ENCODE measurements around the gene PUS3.
"Not testable (repeated sequence)": the region's sequence is repeated elsewhere in the genome, so short reads cannot be mapped to it uniquely, and the experiment has no call there.

Gene PUS3

DNA sequence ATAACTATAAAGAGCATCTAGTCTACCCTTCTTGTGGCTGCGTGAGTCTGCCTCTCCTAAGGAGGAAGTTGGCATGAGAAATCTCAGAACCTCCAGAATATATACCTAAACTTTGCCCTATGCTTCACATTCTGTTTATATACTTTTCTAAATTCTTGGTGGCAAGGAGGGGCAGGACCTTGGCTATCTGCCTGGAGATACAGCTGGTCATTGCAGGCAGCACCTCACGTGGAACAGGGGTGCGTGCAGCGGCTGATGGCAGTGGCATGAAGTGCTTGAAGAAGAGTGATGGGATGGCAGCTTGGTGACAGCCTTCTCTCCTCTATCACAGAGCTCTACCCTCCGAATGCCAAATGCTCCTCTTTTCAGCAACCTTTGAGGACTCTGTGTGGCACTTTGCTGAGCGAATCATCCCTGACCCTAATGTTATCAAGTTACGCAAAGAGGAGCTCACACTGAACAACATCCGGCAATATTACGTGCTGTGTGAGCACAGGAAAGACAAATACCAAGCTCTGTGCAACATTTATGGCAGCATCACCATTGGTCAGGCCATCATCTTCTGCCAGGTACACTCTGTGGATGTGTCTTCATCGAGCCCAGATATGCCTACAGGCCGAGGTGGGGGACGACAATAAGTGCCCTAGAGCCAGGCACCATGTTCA is 13.8 kb upstream of the PUS3 start:
- DNase-seq (ENCODE audit: low spot score) = no peak

GRCh38 chr11:125914601-125915000 is 11.6 kb upstream of the PUS3 start:
- not testable (repeated sequence) for DNase-seq (ENCODE audit: low spot score)

DNA sequence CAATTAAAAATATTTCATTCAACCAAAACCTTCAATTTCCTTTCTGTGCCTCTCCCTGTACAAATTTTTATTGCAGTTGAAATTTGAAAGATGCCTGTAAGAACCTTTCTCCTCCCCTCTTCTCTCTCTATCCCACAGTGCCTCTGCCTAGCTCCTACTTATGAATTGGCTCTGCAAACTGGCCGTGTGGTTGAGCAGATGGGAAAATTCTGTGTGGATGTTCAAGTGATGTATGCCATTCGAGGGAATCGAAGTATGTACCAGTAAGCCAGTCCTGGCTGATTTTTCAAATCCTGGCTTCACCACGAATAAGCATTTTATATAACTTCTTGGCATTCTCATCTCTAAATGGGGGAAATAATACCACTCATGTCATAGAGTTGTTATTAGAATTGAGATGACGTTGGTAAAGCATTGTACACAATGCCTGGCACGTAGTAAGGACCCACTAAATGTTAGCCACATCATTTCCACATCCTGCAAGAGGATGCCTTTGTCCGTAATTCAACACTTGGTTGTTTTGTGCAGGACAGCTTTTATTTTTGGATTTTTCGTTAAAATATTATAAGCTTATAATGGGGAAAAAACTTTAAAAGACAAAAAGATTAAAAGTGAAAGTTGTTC is 7.3 kb upstream of the PUS3 start:
- no peak for DNase-seq (ENCODE audit: low spot score)

DNA sequence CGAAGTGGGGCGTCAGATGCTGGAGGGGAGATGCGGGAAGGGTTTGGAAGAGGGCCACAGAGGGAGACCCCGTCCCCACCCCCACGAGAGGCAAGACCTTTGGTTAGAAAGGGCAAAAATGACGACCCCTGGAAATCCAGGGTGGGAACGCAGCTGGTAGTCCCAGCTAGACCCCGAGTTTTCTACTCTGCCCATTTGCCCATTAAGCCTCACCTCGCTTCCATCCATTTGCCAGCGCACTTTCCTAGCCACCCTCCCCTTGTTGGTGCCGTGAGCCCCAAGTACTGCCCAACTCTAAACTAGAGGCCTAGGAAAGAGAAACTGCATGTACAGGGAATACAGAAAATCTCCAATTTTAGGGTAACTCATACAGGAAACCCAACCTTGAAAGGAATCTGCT is 1.7 kb upstream of the PUS3 start:
- no peak for DNase-seq (ENCODE audit: low spot score)

GRCh38 chr11:125903711-125904659 is 979 bp upstream of the PUS3 start, which contains the start of gene DDX25:
TSS of gene DDX25 (plus strand) at chr11:125904508. CDS start at chr11:125904518, 10 bp downstream.
- DNase-seq (ENCODE audit: low spot score) = peak; percentile 84

GRCh38 chr11:125902277-125902926 is 604 bp downstream of the PUS3 start:
- no peak for DNase-seq (ENCODE audit: low spot score)

- DNase-seq (ENCODE audit: low spot score) = no peak
Observed at GRCh38 chr11:125901872-125902271, 1.1 kb downstream of the PUS3 start.

GRCh38 chr11:125892994-125893393 is 10.0 kb downstream of the PUS3 start:
- no peak for DNase-seq (ENCODE audit: low spot score)

GRCh38 chr11:125892071-125892470 is 10.9 kb downstream of the PUS3 start:
- no peak for DNase-seq (ENCODE audit: low spot score)

GRCh38 chr11:125890447-125891100 is 12.4 kb downstream of the PUS3 start:
- DNase-seq (ENCODE audit: low spot score) = no peak

GRCh38 chr11:125887373-125888324 is 15.4 kb downstream of the PUS3 start, which contains the start of gene HYLS1:
TSS of gene HYLS1 (plus strand) at chr11:125887668. CDS start at chr11:125899369, 11,701 bp downstream.
- DNase-seq (ENCODE audit: low spot score) = peak; percentile 90

DNA sequence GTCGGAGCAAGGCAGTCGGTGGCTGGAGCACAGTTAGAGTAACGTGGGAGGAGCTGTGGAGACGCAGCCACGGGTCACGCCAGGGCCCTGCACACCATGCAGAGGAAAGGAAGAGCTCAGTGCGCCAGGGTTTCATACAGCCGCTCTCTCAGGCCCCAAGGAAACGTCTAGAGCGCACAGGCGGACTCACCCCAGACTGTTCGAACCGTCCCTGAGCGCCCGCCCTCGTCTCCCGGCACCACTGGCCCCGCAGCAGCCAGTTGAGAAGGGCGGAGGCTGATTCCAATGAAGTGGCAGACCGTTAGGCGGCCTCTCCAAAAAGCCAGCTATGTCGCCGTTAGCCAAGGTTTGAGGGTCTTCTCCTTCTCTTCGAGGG is 16.0 kb downstream of the PUS3 start:
- no peak for DNase-seq (ENCODE audit: low spot score)

DNA sequence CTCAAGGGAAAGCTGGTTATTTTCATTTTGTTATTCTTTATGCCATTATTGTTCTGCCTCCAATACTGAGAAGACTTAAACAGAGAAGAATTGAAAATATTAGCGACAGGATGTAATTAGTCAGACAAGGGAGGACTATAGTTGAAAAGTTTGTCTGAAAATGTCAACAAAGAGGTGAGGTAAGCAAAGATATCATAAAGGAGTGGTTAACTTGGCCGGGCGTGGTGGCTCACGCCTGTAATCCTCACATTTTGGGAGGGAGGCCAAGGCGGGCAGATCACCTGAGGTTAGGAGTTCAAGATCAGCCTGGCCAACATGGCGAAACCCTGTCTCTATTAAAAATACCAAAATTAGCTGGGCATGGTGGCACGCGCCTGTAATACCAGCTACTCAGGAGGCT is 19.6 kb downstream of the PUS3 start:
- no peak for DNase-seq (ENCODE audit: low spot score)

- no peak for DNase-seq (ENCODE audit: low spot score)
Observed at GRCh38 chr11:125881291-125881690, 21.7 kb downstream of the PUS3 start.

DNA sequence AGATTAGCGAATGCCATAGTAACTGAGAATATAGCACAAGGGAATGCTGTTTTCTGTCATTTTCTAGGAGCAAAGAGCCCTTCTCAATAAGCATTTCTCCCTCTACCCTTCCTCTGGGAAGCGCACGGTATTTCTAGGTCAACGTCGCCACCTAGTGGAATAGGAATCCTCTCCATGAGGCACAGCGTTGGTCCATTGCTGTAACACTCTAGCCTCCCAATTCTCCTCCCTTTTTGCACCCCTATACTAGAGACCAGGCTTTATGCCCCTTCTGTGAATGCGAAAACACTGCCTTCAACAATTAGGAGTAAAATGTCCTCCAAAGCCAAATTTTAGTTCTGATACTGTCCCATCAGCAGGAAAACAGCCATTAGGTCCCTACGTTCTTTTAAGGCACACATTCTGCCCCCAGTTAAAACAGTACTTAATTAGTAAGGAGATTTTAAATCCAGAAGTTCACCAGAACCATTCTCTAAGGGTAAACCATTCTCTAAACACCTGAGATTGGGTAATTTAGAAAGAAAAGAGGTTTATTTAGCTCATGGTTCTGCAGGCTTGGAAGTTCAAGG is 28.4 kb downstream of the PUS3 start:
- DNase-seq (ENCODE audit: low spot score) = peak; percentile 63

DNA sequence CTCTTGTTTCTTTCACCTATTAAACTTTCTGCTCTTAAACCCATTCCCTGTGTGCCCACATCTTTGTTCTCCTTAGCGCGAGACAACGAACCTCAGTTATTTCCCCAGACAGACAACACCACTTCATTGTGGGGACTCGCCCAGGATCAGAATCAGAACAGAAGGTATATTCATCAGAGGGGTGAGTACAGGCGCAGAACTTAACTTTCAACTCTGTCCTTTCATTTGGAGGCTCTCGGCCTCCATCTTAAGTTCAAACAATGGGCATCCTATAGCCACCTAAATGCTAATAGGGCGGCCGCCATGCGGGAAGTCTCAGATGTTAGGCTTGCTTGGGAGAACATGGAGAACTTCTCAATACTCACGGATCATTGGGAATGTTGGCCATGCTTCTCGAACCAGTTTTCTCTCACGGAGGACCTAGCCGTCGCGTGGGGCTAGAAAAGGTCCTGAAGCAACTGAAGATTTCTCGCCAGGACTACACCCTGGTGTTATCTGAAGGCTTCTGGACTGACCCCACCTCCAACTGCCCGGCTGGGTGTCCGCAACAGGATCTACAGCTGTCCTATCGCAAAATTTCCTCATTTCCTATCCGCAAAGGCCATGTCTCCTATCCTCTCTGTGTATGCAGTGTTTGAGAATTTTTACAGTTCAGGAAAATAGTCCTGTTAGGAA is 29.0 kb downstream of the PUS3 start:
- DNase-seq (ENCODE audit: low spot score) = no peak

DNA sequence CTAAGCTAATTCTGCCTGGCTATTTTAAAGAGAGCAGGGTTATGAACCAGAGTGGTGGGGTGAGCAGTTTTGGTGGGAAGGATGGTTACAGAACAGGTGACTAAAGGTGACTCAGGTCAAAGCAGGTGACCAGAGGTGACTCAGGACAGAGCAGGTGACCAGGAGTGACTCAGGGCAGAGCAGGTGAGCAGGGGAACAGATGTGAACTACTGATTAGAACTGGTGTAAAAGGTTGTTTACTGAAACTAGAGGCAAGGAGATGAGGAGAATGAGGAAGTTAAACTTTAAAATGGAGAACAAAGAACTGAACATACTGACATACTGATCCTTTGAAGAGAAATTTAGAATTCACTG is 30.9 kb downstream of the PUS3 start:
- no peak for DNase-seq (ENCODE audit: low spot score)

DNA sequence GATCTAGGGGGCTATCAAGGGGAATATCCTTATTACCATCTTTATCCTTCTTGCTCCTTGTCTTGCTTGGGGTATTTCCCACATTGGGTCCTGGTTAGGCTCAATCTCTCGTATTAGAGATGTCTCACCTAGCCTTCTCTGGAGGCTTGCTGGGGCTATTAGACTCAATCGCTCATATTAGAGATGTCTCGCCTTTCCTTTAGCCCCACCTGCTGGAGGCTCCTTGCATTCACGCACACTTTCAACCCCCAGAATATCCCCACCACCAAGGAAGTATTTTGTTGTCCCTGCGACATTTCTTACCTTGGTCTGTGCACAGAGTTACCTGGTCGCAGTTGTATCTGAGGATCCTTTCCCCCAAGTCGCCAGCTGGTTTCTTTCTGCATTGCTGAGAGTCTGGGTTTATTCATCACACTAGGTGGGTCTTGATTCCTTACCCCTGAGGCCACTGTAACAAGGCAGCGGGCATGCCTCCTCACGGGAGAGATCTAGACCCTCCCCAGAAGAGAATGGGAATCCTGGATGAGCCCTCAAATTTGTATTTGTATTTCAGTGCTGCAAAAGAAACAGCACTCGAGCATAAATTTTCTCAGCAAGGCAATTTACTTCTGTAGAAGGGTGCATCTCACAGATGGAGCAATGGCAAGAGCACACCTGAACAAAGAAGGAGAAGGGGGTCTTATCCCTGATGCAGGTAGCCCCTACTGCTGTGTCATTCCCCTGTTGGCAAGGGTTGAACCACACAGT is 31.4 kb downstream of the PUS3 start:
- peak; percentile 67 for DNase-seq (ENCODE audit: low spot score)

DNA sequence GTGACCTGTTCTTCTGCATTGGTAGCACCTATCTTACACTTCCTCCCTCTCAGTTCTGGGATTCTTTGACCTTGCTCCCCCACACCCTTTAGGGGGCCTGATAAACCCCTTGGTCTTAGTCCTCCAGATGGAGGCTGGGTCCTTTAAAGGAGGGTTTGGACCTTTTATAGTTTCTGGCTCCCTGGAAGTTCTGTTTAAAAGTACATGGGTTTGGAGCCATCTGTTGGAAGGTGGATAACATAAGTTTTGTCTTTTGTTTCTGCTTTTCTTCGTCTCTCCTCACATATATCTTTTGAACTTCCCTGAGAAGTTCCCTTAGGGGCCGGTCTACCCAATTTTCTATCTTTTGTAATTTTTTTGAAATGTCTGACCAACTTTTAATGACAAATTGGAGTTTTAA is 33.5 kb downstream of the PUS3 start:
- no peak for DNase-seq (ENCODE audit: low spot score)
